CD4-positive, alpha-beta T cell treated with Interleukin-4 for 4 hours (primary cell): ENCODE data around the gene CCNI2.

ENCODE experiments used
- DNase-seq: peaks from one replicate; pipeline ENCODE4 v3.0.0-alpha.2; 2020

Gene CCNI2, protein sequence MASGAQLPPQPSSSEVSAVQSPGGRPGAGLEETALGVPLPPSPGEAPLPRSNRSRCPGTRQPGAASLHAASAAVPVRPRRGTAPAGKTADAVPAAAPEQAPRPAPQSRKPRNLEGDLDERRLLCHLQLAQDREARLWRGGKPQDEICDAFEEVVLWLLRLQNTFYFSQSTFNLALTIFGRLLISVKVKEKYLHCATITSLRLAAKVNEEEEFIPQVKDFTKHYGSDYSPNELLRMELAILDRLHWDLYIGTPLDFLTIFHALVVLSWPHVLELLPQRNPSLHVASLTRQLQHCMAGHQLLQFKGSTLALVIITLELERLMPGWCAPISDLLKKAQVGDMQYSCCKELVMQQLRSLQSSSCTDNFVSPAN

DNA sequence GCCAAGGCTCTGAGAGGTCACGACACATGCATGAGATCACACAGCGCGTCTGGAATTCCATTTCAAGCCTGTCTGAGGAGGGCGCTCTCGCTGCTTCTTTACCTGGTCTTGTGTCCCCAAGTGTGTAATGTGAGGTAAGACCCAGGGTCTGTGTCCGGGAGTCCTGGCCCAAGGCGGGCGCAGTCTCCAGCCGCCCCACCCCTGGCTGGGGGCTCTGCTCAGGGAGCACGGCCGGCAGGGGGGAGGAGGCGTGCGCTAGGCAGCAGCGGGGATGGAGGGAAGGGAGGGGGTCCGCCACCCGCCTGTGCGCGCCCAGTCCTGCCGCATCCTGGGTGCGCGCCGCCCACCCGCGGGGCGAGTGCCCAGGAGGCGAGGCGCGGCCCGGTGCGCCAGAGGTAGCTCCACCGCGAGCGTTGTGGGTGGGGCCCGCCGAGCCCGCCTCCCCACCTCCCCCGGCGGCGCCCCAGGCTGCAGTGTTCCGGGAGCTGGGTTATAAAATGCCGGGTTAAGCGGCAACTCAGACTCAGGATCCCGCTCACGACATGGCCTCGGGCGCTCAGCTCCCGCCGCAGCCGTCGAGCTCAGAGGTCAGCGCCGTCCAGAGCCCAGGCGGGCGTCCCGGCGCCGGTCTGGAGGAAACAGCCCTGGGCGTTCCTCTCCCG is at the start of gene CCNI2:
Gene CCNI2 (plus strand): TSS at position 473 of the 662 bp plus-strand sequence. CDS start 70 bp downstream, at position 543.
- peak; percentile 61 for DNase-seq

DNA sequence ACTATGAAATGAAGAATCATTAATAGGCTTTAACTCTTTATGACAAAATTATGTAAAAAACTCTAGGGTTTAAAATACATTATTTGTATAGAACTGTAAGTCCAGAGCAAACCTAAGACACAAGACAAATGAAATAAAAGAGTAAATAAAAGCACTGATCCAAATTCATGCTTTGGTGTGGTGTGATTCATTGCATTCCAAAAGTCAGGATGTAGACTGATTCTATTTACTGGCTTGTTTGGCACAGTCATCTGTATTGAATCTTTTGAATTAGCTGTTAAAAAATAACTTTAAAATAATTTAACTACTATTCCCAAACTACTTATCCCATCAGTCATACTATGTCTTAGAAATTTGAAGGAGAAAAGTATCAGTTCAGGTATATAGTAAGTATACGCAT is 42.4 kb upstream of the CCNI2 start:
- DNase-seq: no peak

DNA sequence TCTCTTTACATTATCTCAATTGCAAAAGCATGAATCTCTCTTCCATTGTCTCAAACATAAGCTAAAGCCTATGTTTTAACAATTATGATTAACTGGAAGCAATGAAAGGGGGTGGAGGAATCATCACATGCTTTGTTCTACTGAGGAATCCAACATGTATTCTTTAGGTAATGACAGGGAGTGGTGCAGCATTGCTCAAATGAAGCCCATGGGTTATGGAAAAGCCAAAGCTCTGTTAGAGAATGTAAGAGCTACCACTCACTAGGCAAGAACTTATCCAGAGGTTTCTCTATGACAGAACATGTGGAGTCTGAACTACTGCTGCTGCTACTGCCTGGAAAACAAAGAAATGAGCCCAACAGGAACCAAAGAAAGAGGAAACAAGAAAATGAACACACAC is 38.6 kb upstream of the CCNI2 start:
- DNase-seq: no peak

DNA sequence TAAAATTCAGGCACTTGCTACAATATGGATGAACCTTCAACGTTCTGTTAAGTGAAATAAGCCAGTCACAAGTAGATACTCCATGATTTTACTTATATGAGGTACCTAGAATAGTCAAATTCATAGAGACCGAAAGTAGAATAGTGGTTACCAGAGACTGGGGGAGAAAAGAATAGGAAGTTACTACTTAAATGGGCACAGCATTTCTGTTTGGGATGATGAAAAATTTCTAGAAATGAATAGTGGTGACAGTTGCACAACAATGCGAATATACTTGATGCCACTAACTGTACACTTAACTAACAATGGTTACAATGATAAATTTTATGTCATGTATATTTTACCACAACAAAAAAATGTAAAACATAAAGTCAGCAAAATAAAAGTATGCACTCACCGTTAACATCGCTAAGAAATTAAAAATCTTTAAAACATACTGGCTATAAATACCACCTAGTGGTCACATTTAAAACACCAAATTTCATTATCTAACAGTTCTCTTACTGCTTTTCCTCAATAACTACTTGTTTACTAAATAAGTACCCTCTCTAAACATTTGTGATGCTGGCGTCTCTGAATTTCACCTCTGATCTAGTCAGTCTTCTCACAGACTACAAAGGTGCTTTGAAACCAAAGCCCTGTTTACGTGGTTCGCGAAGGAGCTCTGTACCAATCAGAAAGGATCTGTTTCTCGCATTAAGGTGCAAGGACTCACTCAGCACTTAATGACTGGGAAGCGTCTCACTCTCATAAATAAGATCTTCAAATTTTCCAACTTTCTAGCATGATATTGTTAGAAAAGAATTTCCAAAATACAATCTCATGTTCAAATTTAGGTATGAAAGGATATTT is 32.5 kb upstream of the CCNI2 start:
- peak; percentile 13 for DNase-seq

DNA sequence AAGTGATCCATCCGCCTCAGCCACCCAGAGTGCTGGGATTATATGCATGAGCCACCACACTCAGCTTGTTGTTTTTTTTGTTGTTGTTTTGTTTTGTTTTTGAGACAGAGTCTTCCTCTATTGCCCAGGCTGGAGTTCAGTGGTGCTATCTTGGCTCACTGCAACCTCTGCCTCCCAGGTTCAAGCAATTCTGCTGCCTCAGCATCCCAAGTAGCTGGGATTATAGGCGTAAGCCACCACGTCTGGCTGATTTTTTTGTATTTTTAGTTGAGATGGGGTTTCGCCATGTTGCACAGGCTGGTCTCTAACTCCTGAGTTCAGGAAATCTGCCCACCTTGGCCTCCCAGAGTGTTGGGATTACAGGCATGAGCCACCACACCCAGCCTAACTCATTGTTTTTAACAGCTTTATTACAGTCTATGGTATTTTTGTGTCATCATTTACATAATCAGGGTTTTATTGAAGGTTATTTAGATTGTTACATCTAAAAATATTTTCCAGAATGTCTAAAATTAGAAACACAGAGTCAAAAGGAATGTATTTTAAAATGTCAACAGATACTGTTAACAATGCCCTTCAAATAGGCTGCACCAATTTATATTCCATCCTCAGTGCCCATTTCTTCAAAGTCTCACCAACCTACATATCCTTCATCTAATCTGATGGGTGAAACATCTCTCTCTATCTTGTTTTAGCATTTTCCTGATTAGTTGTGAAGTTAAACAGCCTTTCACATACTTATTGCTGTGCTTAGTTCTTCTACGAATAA is 28.5 kb upstream of the CCNI2 start:
- no peak for DNase-seq

DNA sequence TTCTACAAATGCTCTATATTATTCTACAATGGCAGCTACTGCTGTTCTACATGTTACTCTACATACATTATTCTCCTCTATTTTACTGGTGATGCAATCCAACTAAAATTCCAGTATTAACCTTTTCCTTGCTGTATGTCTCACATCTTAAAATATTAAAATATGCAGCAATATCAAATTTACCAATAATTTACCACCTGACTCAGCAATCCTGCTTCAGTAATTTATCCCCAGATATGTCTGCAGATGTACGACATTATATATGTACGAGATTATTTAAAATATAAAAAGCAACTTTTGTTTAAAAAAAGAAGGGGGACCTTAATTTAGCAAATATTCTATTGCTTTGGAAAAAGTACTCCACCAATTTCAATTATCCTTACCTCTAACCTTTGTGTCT is 21.5 kb upstream of the CCNI2 start:
- no peak for DNase-seq

DNA sequence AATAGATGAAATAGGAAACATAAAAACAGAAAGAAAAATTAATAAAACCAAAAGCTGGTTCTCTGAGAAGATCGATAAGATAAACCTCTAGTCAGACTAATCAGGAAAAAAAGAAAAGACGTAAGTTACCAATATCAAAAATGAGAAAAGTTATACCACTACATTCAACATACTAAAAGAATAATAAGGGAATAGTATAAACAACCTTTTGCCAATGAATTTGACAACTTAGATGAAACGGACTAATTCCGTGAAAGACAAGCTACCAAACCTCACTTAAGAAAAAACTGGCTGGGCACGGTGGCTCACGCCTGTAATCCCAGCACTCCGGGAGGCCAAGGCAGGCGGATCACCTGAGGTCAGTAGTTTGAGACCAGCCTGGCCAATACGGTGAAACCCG is 17.3 kb upstream of the CCNI2 start:
- no peak for DNase-seq

DNA sequence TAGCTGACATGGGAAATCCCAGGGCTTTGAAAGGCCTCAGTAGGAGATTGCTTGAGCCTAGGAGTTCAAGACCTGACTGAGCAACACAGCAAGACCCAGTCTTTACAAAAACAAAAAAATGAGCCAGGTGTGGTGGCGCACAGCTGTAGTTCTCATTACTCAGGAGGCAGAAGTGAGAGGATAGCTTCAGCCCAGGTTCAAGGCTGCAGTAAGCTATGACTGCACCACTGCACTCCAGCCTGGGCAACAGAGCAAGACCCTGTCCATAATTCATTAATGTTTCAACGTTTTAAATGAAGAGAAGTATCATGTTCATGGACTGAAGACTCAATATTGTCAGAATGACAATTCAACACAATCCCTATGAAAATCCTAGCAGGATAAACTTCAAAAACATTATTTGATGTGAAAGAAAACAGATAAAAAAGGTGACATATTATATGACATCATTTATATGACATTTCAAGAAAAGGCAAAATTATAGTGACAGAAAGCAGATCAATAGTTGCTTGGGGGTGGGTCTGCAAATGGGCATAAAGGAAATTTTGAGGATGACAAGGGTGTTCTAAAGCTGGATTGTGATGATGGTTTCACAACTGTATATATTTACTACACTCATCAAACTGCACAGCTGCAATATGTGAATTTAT is 13.6 kb upstream of the CCNI2 start:
- DNase-seq: no peak

DNA sequence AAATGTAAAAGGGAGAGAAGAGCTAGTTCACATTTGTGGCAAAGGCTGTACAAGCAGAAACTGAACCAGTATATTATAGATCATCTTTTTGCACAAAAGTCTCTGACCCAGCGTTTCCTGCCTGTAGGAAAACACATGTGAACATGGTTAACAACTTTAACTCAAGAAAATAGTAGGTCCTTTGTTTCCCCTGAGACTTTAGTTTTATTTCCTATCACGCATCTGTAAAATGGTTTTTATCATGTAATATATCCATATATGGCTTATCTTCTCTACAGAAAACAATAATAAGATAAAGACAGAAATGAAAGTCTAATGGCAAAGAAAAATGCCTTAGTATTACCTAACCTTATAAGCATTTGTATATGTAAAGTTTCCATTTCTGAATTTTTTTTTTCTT is 12.5 kb upstream of the CCNI2 start:
- DNase-seq: no peak

DNA sequence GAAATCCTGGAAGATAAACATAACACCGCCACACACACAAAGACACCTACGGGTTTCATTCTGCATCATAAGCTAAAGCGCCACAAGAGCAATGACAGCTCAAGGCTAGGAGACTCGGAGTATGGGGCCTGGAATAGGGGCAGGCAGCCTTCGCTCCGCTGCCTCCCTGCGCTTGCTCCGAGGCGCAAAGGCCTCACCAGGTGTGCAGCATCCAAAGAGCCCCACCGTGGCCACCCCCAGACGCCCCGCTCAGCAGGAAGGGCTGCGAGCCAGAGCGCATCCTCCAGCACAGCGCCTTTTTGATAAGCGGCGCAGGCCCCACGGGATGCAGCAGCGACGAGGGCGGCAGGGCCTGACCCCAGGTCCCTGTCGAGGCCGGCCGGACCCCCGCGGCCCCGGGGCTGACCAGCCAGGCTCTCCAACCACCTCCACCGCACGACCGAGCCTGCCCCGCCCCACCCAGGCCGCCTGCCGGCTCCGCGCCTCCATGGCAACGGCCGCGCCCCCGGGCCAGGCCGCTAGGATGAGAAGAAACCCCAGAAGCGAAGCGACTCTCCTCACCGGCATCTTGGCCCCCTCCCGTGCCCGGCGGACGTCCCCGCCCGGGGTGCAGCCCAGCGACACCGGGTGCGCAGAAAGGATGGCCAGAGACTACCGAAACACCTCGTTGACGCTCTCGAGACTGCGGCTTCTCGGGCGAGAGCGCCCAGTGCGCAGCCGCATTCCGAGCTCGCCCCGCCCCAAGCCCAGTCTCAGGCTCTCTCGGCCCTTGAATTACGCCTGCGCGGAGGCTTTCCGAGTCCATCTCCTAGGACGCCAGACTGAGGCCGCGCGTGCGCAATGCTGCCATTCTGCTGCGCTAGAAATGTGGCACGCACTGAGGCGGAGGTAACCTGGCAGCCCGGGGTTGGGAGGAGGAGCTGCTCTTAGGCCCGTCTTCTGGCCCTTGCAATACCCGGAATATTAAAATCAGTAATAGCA is 10.1 kb upstream of the CCNI2 start, which contains the start of gene KIF3A:
Gene KIF3A (minus strand): TSS at position 694 of the 981 bp plus-strand sequence. CDS start 127 bp downstream, at position 567.
- peak; percentile 98 for DNase-seq

DNA sequence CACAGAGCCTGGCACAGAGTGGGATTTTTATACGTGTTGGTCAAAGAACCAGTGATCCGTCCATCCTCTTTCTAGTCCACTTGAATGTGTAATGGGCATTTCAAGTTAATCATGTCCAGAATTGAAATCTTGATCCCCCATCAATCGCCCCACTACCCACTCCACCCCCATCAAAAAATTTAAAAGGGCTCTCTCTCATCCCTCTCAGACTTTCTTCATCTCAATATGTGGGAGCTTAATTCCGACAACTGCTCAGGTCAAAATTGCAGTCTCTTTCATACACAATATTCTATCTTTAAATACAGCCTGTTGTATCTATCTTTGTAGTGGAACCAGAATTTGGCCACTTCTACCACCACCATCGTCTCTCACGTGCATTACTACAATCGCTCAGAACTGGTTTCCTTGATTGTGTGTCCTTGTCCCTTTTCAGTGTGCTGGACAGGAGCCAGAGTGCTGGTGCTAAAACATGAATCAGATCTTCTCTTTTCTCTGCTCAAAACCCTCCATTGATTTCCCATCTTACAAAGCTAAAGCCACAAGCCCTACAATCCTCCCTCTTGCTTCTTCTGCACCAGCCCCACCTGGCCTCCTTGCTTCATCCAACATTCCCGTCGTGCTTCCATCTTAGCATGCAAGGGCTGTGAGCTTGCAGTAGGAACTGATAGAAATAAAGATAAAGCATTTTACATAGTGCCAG is 9.1 kb upstream of the CCNI2 start:
- no peak for DNase-seq

DNA sequence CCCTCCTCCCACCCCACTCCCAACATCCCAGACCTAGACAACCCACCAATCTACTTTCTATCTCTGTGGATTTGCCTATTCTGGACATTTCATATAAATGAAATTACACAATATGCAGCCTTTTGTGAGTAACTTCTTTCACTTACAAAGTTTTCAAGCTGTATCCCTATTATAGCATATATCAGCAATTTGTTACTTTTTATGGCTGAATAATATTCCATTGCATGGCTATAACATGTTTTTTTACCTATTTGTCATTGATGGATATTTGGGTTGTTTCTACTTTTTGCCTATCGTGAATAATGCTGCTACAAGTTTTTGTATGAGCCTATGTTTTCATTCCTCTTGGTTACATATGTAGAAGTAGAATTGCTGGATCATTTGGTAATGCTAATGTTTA is 8.0 kb upstream of the CCNI2 start:
- no peak for DNase-seq

DNA sequence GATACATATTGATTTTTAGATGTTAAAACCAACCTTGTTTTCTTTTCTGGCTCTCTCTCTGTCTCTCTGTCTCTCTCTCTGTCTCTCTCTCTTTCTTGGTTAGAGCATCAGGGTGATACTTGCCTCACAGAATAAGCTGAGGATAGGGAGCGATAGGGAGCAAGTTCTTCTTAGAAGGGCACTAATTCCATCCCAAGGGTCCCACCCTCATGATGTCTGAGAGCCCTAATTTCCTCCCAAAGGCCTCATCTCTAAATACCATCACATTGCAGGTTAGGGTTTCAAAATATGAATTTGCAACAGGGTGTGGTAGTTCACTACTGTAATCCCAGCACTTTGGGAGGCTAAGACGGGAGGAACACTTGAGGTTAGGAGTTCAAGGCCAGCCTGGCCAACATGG is 5.1 kb upstream of the CCNI2 start:
- DNase-seq: no peak

DNA sequence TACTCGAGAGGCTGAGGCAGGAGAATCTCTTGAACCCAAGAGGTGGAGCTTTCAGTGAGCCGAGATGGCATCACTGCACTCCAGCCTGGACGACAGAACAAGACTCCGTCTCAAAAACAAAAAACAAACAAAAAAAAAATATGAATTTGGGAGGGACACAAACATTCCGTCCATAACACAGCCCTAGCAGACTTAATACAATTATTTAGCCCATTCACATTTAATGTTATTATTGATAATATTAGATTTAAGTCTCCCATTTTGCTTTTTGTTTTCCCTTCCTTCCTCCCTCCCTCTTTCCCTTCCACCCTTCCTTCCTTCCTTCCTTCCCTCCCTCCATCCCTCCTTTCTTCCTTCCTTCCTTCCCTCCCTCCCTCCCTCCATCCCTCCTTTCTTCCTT is 4.6 kb upstream of the CCNI2 start:
- no peak for DNase-seq

DNA sequence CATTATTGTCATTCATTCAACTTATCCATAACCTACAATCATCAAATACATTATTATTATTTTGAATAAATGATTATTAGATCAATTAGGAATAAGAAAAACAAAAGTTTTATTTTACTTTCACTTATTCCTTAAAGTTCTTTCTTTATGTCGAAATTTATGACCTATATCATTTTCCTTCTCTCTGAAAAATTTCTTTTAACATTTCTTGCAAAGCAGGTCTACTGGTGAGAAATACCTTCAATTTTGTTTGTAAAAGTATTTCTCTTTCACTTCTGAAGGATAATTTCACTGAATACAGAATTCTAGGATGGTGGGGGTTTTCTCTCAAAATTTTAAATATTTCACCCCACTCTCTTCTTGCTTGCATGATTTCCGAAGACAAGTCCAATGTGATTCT is 2.6 kb upstream of the CCNI2 start:
- DNase-seq: no peak

DNA sequence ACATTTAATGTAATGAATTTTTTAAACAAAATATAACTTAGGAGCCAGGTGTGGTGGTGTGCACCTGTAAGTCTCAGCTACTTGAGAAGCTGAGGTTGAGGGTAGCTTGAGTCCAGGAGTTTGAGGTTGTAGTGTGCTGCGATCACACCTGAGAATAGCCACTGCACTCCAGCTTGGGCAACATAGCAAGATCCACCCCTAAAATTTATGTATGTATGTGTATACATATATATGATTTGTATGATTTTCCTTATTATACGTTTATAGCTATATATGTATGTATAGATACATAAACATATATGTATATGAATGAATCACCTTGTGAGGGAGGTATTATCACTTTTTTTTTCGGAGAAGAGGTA is 653 bp upstream of the CCNI2 start:
- no peak for DNase-seq

DNA sequence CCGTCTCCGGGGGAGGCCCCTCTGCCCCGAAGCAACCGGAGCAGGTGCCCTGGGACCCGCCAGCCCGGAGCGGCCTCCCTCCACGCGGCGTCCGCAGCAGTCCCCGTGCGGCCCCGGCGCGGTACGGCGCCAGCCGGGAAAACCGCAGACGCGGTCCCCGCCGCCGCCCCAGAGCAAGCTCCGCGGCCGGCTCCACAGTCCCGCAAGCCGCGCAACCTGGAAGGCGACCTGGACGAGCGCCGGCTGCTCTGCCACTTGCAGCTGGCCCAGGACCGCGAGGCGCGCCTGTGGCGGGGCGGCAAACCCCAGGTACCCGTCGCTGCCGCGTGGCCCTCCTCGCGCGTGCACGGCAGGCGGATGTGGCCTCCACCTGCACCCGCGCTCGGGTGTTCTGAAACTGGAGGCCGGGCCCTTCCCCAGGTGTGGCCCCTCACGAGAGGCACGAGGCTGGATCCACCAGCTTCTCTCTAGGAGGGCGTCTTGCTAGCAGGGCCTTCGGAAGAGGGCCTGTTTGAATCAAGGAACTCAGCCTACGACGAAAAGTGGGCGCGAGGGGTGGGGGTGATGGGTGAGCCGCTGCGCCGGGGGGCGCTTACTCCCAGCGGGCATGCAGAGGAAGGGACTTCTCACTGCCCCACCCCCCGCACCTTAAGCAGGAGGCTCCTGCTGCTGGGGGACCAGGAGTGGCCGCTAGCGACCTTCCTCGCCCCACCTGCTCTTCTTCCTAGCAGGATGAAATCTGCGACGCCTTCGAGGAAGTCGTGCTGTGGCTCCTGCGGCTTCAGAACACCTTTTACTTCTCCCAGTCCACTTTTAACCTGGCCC is 602 bp downstream of the CCNI2 start:
- DNase-seq: peak; percentile 39

DNA sequence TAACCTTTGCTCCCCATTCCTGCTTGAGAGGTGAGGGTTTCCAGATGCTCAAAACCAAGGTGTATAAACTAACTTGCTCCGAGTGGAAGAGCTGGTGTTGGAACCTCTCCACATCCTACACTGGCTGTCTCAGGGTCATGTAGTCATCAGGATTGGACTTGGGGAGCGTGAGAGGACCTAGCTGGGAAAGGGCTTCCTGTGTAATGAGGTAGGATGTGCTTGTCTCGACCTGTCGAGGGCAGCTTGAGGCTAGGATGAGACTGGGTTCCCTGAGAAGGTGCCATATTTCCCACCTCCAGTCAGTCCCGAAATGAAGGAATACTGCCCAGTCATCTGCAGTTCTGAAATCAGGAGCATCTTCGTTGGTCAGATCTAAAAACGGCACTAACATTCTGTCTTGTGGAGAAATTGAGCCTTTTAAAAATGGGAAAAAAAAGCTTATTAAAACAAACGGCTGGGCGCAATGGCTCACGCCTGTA is 1.3 kb downstream of the CCNI2 start:
- no peak for DNase-seq

DNA sequence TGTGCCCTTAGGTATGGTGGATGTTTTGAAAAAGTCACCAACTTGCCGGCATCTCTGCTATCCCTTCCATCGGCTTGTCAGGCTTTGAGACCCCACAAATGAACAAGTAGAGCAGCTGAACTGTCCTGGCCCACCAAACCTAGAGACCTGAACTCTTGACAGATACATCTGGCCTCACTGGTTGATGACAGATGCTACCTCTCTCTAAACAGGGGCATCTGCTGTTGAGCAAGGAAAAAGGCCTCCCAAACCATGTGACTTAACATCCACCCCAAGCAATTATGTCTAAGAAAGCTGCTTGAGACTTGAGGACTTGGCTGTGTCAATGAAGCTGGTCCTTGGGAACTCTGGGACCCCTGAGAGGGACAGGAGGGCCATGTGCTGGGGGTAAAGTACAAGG is 2.3 kb downstream of the CCNI2 start:
- no peak for DNase-seq
